CD14-positive monocyte (primary cell): ENCODE data around the gene COL27A1. TPM values are rescaled to one million over a fixed set of nuclear protein-coding genes. Genes with fewer than 3 reads are reported as not detected.

Source experiments
- DNase-seq, 3 donors: peaks; one replicate each; pipeline ENCODE4 v3.0.0-alpha.2; 2011 to 2022
- H2AFZ ChIP-seq: 2 replicates; pipeline ENCODE4 v1.6.0; 2012; ENCODE audit warnings: mild to moderate bottlenecking, low read depth, low read length, inconsistent platforms; ENCODE audit not compliant: insufficient read depth, poor library complexity, severe bottlenecking
- H3K27ac ChIP-seq, 2 donors: 1 replicate in 1 of 2; 2 replicates in 1 of 2; pipeline ENCODE4 v1.5.1; 2012 to 2013; ENCODE audit warnings: low read length in 2 of 2, control low read depth in 1 of 2, inconsistent platforms in 1 of 2, low read depth in 1 of 2, mild to moderate bottlenecking in 1 of 2
- H3K27me3 ChIP-seq, 2 donors: one replicate each; pipeline versions ENCODE4 v1.6.0 to v1.6.1; 2011 to 2013; ENCODE audit warnings: low read length in 2 of 2; ENCODE audit not compliant: control insufficient read depth in 2 of 2, insufficient read depth in 2 of 2
- H3K36me3 ChIP-seq, 2 donors: replicated peaks in 1 of 2; 1 replicate in 1 of 2; 2 replicates in 1 of 2; pipeline versions ENCODE4 v1.5.1 to v1.6.1; 2012 to 2013; ENCODE audit warnings: low read length in 2 of 2, control low read depth in 1 of 2, inconsistent platforms in 1 of 2, mild to moderate bottlenecking in 1 of 2; ENCODE audit not compliant: insufficient read depth in 2 of 2, control insufficient read depth in 1 of 2
- H3K4me1 ChIP-seq, 2 donors: 1 replicate in 1 of 2; 2 replicates in 1 of 2; pipeline versions ENCODE4 v1.5.1 to v1.6.1; 2012 to 2013; ENCODE audit warnings: low read length in 2 of 2, control low read depth in 1 of 2, inconsistent platforms in 1 of 2, mild to moderate bottlenecking in 1 of 2, moderate library complexity in 1 of 2; ENCODE audit not compliant: insufficient read depth in 2 of 2, control insufficient read depth in 1 of 2
- H3K4me2 ChIP-seq: replicated peaks from 2 replicates; pipeline ENCODE3; 2012; ENCODE audit warnings: low read length, moderate library complexity, mild to moderate bottlenecking; ENCODE audit not compliant: poor library complexity, severe bottlenecking; ENCODE audit errors: extremely low read depth
- H3K4me3 ChIP-seq, 3 experiments: fragments of 200-600 bp in 1 of 3; sonication (generic) in 1 of 3; replicated peaks in 1 of 3; 1 replicate in 2 of 3; 2 replicates in 1 of 3; pipeline ENCODE4 v1.5.1; 2011 to 2013; ENCODE audit warnings: low read length in 3 of 3, mild to moderate bottlenecking in 3 of 3, control low read depth in 2 of 3, low read depth in 2 of 3, inconsistent platforms in 1 of 3, moderate library complexity in 1 of 3
- H3K79me2 ChIP-seq: 2 replicates; pipeline ENCODE4 v1.6.0; 2012; ENCODE audit warnings: mild to moderate bottlenecking, control low read depth, inconsistent platforms, low read length, moderate library complexity; ENCODE audit not compliant: insufficient read depth
- H3K9ac ChIP-seq: 2 replicates; pipeline ENCODE4 v1.6.0; 2017; ENCODE audit warnings: low read length, mild to moderate bottlenecking; ENCODE audit not compliant: insufficient read depth, poor library complexity, severe bottlenecking
- H3K9me3 ChIP-seq, 2 donors: replicated peaks in 1 of 2; 1 replicate in 1 of 2; 2 replicates in 1 of 2; pipeline versions ENCODE4 v1.5.1 to v1.6.1; 2012 to 2013; ENCODE audit warnings: low read length in 2 of 2, control low read depth in 1 of 2; ENCODE audit not compliant: control insufficient read depth in 1 of 2, insufficient read depth in 1 of 2
- H4K20me1 ChIP-seq: 2 replicates; pipeline ENCODE4 v1.6.0; 2012; ENCODE audit warnings: mild to moderate bottlenecking, low read length, control low read depth, moderate library complexity; ENCODE audit not compliant: insufficient read depth
- H3K27ac Mint-ChIP-seq, 7 donors: one replicate each; pipeline ENCODE4 v1.8.0; 2020; ENCODE audit warnings: mild to moderate bottlenecking in 7 of 7, mixed read lengths in 7 of 7, moderate library complexity in 6 of 7, inconsistent platforms in 2 of 7
- H3K27me3 Mint-ChIP-seq, 3 donors: one replicate each; pipeline ENCODE4 v1.8.0; 2021 to 2022; ENCODE audit warnings: low read depth in 3 of 3, mild to moderate bottlenecking in 3 of 3, mixed read lengths in 3 of 3, moderate library complexity in 3 of 3, inconsistent platforms in 1 of 3
- H3K36me3 Mint-ChIP-seq, 2 donors: one replicate each; pipeline ENCODE4 v1.8.0; 2020; ENCODE audit warnings: mixed read lengths in 2 of 2, inconsistent platforms in 1 of 2, mild to moderate bottlenecking in 1 of 2
- H3K4me1 Mint-ChIP-seq: one replicate; pipeline ENCODE4 v1.8.0; 2020; ENCODE audit warnings: mild to moderate bottlenecking, mixed read lengths
- H3K4me3 Mint-ChIP-seq, 2 donors: one replicate each; pipeline ENCODE4 v1.8.0; 2020; ENCODE audit warnings: mild to moderate bottlenecking in 2 of 2, mixed read lengths in 2 of 2, moderate library complexity in 1 of 2
- H3K9me3 Mint-ChIP-seq, 7 donors: one replicate each; pipeline ENCODE4 v1.8.0; 2020 to 2022; ENCODE audit warnings: mixed read lengths in 7 of 7, mild to moderate bottlenecking in 6 of 7, moderate library complexity in 6 of 7, inconsistent platforms in 2 of 7
- WGBS: methylation state at CpG from one replicate; pipeline ENCODE4 v1.1.5; 2013; ENCODE audit warnings: missing lambda C conversion rate; ENCODE audit not compliant: insufficient coverage; 5-methylcytosine and 5-hydroxymethylcytosine counted together
- intact Hi-C, 2 donors: fragments of 100-400 bp; cut with micrococcal nuclease; formaldehyde crosslinking; loops; one replicate each; pipeline versions ENCODE4 v1.15.0 to v1.15.1; 2023
- polyA plus RNA-seq, 3 donors: library from polyadenylated mRNA; depleted of rRNA in 1 of 3; unstranded in 2 of 3; stranded (reverse) in 1 of 3; fragments of 300-500 nt in 2 of 3; fragments of >200 nt in 1 of 3; fragmentation: Illumina TruSeq in 2 of 3; gene quantifications; 1 replicate in 2 of 3; 2 replicates in 1 of 3; pipeline ENCODE4 v1.2.3, GENCODE V29; 2012 to 2021
- TF ChIP-seq, protein P1 (sequence below): fragments of 200-600 bp; IDR thresholded peaks from one replicate; pipeline ENCODE4 v1.8.0; 2022; ENCODE audit warnings: antibody characterized with exemption, mild to moderate bottlenecking

The COL27A1 gene
- polyA plus RNA-seq, 3 donors = 0.03 TPM; not detected in 2

DNA sequence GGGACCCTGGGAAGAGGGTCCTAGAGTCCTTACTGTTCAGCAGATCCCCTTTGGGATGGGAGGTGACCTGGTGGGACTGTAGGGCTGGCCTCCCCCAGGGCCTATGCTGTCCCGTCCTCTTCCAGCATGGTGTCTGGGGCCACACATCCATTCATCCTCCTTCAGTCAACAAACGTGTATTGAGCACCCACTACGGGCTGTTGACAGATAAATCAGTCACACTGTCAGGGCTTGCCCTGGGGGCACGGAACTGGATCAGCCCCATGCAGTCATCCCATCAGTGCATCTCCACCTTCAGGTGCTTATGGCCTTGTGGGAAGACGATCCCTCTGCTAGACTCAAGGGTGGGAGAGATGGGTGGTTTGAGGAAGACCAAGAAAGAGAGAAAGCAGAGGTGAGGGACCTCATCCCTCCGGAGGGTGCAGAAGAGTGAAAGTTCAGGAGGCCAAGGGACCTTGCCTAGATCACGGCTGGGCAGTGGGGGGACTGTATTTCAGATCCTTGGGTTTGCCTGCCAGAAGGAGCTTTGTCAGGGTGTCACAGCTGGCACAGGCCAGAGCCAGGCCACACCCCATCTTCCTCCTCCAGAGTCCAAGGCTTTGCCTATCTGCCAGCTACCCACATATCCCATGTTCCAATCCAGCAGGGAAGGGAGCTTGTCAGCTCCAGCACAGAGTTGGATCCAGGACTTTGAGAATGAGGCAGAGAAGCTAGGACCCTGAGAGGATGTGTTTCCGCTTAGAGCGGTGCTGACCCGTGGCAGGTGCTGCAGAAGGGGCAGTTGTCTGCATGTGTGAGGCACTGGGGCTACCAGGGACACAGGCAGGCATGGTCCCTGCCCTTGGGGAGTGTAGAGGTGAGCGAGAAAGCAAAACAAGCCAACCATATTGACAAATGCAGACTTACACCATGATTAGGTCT is 30.5 kb downstream of the COL27A1 start:
- Histone ChIP-seq H3K4me2 (no peak overlapping the region), H3K36me3 (no peaks in the 10 kb centered on the region), H3K79me2 (no peaks in the 10 kb centered on the region), H3K4me1 (no peaks in the 10 kb centered on the region), H4K20me1 (no peaks in the 10 kb centered on the region), H3K9me3 (peaks cover 6 to 9% of the 10 kb centered on the region in 2 donors), H3K4me3 (no peak overlapping the region), H3K9ac (no peak overlapping the region), H2AFZ (no peak overlapping the region), H3K27me3 (no peaks in the 10 kb centered on the region), H3K27ac (no peak overlapping the region)
- H3K27me3 Mint-ChIP-seq = peaks cover 2 to 11% (median 6%) of the 10 kb centered on the region in 3 donors
- 97% methylated on average over 5 of the region's 11 CpGs for WGBS
- DNase-seq = no peak
- no peak overlapping the region for H3K4me3 Mint-ChIP-seq
- H3K36me3 Mint-ChIP-seq = no peaks in the 10 kb centered on the region
- H3K27ac Mint-ChIP-seq = no peak overlapping the region
- H3K4me1 Mint-ChIP-seq = no peaks in the 10 kb centered on the region
- TF ChIP-seq, protein P1, sequence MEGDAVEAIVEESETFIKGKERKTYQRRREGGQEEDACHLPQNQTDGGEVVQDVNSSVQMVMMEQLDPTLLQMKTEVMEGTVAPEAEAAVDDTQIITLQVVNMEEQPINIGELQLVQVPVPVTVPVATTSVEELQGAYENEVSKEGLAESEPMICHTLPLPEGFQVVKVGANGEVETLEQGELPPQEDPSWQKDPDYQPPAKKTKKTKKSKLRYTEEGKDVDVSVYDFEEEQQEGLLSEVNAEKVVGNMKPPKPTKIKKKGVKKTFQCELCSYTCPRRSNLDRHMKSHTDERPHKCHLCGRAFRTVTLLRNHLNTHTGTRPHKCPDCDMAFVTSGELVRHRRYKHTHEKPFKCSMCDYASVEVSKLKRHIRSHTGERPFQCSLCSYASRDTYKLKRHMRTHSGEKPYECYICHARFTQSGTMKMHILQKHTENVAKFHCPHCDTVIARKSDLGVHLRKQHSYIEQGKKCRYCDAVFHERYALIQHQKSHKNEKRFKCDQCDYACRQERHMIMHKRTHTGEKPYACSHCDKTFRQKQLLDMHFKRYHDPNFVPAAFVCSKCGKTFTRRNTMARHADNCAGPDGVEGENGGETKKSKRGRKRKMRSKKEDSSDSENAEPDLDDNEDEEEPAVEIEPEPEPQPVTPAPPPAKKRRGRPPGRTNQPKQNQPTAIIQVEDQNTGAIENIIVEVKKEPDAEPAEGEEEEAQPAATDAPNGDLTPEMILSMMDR = no peak
- peaks cover 3 to 16% (median 11%) of the 10 kb centered on the region in 7 donors for H3K9me3 Mint-ChIP-seq
- intact Hi-C loops = no loop called here

DNA sequence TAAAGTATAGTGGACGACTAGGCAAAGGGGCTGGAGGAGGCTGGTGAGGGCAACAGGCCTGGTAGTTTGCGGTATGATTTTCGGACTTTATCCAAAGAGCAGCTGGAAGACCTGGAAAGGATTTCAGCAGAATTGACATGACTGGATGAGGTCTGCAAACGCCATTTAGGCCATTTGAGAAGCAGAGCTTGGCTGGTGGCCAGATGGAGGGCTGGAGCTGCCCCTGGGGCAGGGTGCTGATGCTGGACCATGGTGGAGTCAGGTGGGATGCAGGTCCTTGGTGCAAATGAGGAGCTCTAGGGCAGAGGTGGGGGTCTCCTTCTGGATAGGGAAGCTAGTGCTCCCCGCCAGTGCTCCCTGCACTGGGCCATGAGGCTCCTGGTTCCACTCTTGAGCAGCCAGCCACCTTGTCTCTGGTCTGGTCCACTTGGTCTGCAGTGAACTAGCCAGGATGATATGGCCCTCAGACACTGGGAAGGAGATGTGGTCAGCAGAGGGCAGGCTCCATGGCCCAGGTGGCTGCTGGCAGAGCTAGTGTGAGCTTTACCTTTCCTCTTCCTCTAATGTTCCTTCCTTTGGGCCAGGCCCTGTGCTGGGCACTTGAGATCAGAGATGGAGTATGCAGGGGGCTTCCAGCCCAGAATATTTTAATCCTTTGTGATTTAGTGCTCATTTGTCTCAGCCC is 31.4 kb downstream of the COL27A1 start:
- Histone ChIP-seq H3K36me3 (no peaks in the 10 kb centered on the region), H3K27ac (no peak overlapping the region), H3K79me2 (no peaks in the 10 kb centered on the region), H3K4me3 (no peak overlapping the region), H4K20me1 (no peaks in the 10 kb centered on the region), H3K9ac (no peak overlapping the region), H3K4me2 (no peak overlapping the region), H3K9me3 (peaks cover 6 to 9% of the 10 kb centered on the region in 2 donors), H2AFZ (no peak overlapping the region), H3K4me1 (no peaks in the 10 kb centered on the region), H3K27me3 (no peaks in the 10 kb centered on the region)
- Mint-ChIP-seq H3K27me3 (peaks cover 2 to 6% (median 6%) of the 10 kb centered on the region in 3 donors), H3K36me3 (no peaks in the 10 kb centered on the region), H3K4me1 (no peaks in the 10 kb centered on the region), H3K4me3 (no peak overlapping the region), H3K9me3 (peaks cover 3 to 20% (median 12%) of the 10 kb centered on the region in 7 donors), H3K27ac (peak overlapping the region in 2 of 7 donors; percentile 16 to 80)
- TF ChIP-seq, protein P1 = no peak
- 98% methylated on average over 4 of the region's 5 CpGs for WGBS
- no peak for DNase-seq
- intact Hi-C loops = no loop called here
